NCI-H774 (cell line): ENCODE measurements around the gene RAB35.
"Not testable (repeated sequence)": the region's sequence is repeated elsewhere in the genome, so short reads cannot be mapped to it uniquely, and the experiment has no call there.

Source experiments
- DNase-seq: peaks from one replicate; lab custom pipeline; 2025; lab: John Stamatoyannopoulos, UW

RAB35 gene

GRCh38 chr12:120060717-120061116, 55.8 kb downstream of the RAB35 start:
- no peak for DNase-seq

DNA sequence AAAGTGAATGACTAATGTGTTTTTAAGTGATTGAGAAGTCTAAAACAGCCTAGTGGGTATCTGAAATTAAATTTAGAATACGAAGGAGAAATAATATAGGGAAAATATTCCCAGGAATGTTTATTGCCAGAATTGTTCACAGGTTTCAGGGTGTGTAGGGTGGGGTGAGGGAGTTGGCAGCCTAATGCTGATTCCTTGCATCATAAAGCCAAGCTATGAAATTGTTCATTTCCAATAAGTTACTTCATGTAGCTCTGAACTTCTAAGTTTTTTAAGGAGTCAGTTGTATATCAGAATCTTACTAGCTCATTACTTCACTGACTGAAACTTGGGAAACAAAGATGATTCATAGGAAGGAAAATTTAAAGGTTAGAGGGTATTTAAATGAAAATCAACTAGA, 56.4 kb downstream of the RAB35 start:
- no peak for DNase-seq

GRCh38 chr12:120056739-120057138, 59.8 kb downstream of the RAB35 start:
- DNase-seq: no peak

DNA sequence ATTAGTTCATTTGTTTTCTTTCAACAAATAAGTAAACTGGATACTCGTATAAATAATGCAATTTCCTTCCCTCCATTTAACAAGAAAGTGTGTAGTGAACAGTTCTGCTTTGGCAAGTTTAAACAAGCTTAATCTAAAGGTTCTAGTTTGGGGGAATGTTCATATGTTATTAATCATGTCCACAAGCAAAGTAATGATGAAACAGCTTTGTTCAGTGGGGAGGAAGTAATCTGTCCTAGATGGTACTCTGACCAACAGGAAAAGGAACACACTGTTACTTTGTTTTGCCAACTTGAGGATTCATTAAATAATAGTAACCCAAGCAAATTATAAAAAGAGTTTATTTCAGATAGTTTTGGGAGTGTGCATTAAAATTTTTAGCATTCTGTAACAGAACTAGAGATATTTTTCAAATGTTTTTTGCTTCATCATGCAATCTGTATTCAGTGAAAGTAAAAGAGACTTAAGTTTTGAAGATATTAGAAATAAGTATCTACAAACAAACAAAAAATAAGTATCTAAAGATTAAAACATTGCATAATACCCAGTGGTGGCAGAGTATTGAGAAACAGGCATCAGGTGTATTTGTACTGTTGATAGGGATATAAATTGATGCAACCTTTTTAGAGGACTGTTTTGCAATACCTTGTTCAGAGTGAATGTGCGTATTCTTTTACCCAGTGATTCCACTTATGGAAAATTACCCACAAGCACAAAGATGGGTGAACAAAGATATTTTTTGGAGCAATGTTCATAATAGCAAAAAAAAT, 61.1 kb downstream of the RAB35 start:
- DNase-seq: no peak

DNA sequence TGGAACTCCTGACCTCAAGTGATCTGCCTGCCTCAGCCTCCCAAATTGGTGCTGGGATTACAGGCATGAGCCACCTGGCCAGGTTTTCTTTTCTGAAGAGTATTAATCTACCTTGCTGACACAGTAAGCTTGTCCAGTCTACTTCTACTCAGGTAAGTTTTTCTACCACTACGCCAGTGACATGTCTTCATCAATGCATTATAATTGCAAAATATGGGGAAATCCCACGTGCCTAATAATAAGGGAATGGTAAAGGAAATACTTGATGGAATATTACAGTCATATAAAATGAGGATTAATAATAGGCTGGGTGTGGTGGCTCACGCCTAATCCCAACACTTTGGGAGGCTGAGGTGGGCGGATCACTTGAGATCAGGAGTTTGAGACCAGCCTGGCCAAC, 62.3 kb downstream of the RAB35 start:
- no peak for DNase-seq

DNA sequence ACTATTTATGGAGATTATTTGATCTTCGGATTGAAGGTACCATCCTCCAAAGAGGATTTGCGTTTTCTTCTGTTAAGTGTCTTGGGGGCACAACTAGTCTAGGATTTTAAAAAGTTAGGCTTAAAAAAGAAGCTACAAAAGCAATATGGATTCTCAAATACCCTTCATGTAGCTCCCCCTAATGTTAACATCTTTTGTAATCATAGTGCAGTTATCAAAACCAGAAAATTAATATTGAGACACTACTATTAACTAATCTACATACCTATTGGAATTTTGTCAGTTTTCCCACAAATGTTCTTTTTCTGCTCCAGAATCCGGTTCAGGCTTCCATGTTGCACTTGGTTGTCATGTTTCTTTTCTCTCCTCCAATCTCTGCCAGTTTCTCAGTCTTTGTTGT, 65.0 kb downstream of the RAB35 start:
- DNase-seq: no peak

DNA sequence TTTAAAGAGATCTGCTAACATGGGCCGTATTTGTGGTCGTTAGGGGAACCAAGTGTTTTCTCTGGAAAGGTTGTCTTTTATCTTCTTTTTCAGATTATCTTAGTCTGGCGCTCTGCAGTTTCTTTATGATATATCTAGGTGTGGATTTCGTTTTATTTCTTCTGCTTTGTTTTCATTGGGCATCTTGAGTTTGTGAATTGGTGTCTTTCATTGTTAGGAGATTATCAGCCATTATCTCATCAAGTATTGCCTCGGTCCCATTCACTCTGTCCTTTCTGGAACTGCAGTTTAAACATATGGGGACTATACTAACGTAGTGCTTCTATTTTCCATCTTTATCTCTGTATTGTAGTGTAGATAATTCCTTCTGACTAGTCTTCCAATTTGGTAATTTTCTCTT, 67.1 kb downstream of the RAB35 start:
- no peak for DNase-seq

GRCh38 chr12:120048263-120048662, 68.3 kb downstream of the RAB35 start:
- no peak for DNase-seq

GRCh38 chr12:120047072-120047471, 69.5 kb downstream of the RAB35 start:
- DNase-seq: no peak

DNA sequence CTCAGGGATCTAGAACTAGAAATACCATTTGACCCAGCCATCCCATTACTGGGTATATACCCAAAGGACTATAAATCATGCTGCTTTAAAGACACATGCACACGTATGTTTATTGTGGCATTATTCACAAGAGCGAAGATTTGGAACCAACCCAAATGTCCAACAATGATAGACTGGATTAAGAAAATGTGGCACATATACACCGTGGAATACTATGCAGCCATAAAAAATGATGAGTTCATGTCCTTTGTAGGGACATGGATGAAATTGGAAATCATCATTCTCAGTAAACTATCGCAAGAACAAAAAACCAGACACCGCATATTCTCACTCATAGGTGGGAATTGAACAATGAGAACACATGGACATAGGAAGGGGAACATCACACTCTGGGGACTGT, 71.2 kb downstream of the RAB35 start:
- not testable (repeated sequence) for DNase-seq
